GM12864 (cell line): ENCODE data around the gene IPO5.

Source experiments
- DNase-seq: peaks from one replicate; pipeline ENCODE4 v3.0.0-alpha.2; 2011; ENCODE audit warnings: low read depth
- H3K4me3 ChIP-seq: 2 replicates; pipeline ENCODE4 v1.5.1; 2011; ENCODE audit warnings: mild to moderate bottlenecking, low read depth, low read length, control low read depth
- CTCF ChIP-seq: IDR thresholded peaks from 2 replicates; pipeline ENCODE4 v1.5.1; 2011; ENCODE audit warnings: low read depth, mild to moderate bottlenecking, moderate library complexity, low read length, control low read depth, inconsistent platforms; ENCODE audit errors: missing control alignments

IPO5 gene

GRCh38 chr13:97967226-97967625, 13.8 kb downstream of the IPO5 start:
- H3K4me3 ChIP-seq: no peak overlapping the region
- TF ChIP-seq CTCF: no peak
- no peak for DNase-seq

GRCh38 chr13:97967948-97968347, 14.5 kb downstream of the IPO5 start:
- H3K4me3 ChIP-seq: no peak overlapping the region
- DNase-seq: no peak
- TF ChIP-seq CTCF: no peak

GRCh38 chr13:97971519-97971918, 18.0 kb downstream of the IPO5 start:
- no peak for TF ChIP-seq CTCF
- DNase-seq: no peak
- no peak overlapping the region for H3K4me3 ChIP-seq

GRCh38 chr13:97974773-97975172, 21.3 kb downstream of the IPO5 start:
- no peak overlapping the region for H3K4me3 ChIP-seq
- no peak for DNase-seq
- no peak for TF ChIP-seq CTCF

- no peak for TF ChIP-seq CTCF
- DNase-seq: no peak
- peak overlapping the region; percentile 62 for H3K4me3 ChIP-seq
Observed at GRCh38 chr13:97975280-97975847, 21.9 kb downstream of the IPO5 start.

GRCh38 chr13:97975848-97976609, 22.6 kb downstream of the IPO5 start:
- peak overlapping the region; percentile 88 for H3K4me3 ChIP-seq
- no peak for TF ChIP-seq CTCF
- peak; percentile 50 for DNase-seq
